Right lobe of liver (tissue), 6 donors: ENCODE data around the gene CHRD. TPM values are rescaled to one million over a fixed set of nuclear protein-coding genes. Genes with fewer than 3 reads are reported as not detected.

Experiments
- ATAC-seq, 4 donors: fragments of 200-7000 bp; cut with Tn5 transposase; one replicate each; pipeline ENCODE4 v1.9.1; 2020; ENCODE audit warnings: mild to moderate bottlenecking in 4 of 4, moderate library complexity in 4 of 4
- DNase-seq, 3 donors: peaks; one replicate each; pipeline ENCODE4 v3.0.0-alpha.2; 2020
- H3K27ac ChIP-seq, 3 donors: fragments of 200-600 bp; one replicate each; pipeline ENCODE4 v1.8.0; 2022
- H3K27me3 ChIP-seq, 2 donors: fragments of 200-600 bp; one replicate each; pipeline ENCODE4 v1.8.0; 2022
- H3K36me3 ChIP-seq, 4 donors: fragments of 200-600 bp; sonication (generic) in 1 of 4; one replicate each; pipeline versions ENCODE4 v1.5.1 to v1.8.0; 2017 to 2022; ENCODE audit warnings: control low read depth in 1 of 4
- H3K4me1 ChIP-seq, 4 donors: fragments of 200-600 bp; sonication (generic) in 1 of 4; one replicate each; pipeline versions ENCODE4 v1.5.1 to v1.8.0; 2017 to 2022; ENCODE audit warnings: control low read depth in 1 of 4
- H3K4me3 ChIP-seq, 3 donors: fragments of 200-600 bp; one replicate each; pipeline ENCODE4 v1.8.0; 2022
- H3K9me3 ChIP-seq, 4 donors: fragments of 200-600 bp; sonication (generic) in 1 of 4; one replicate each; pipeline versions ENCODE4 v1.5.1 to v1.8.0; 2017 to 2022; ENCODE audit warnings: control low read depth in 1 of 4
- POLR2A ChIP-seq: fragments of 450-650 bp; IDR thresholded peaks from one replicate; pipeline ENCODE4 v1.6.1; 2017; ENCODE audit warnings: antibody characterized with exemption, mild to moderate bottlenecking
- WGBS: methylation state at CpG from one replicate; pipeline ENCODE4 v1.1.6; 2018; ENCODE audit warnings: low coverage, low lambda C conversion rate; ENCODE audit not compliant: insufficient coverage; ENCODE audit errors: missing lambda C conversion rate; 5-methylcytosine and 5-hydroxymethylcytosine counted together
- intact Hi-C, 2 donors: fragments of 100-400 bp; cut with DNase I; formaldehyde crosslinking; loops; one replicate each; pipeline versions ENCODE4 v1.11.2 to v1.14.1; 2022
- total RNA-seq, 6 experiments: library from RNA; depleted of rRNA in 2 of 6; stranded (reverse); fragments of >200 nt in 2 of 6; fragmentation: NEBNext Ultra II Directional in 3 of 6; extraction: Animal tissue kit (Norgen Biotek cat#: 25700) in 3 of 6; gene quantifications; one replicate each; pipeline versions ENCODE4 v1.1.0 to v1.2.4, GENCODE V29; 2016 to 2023
- TF ChIP-seq, protein P1 (sequence below), 4 donors: fragments of 200-600 bp in 3 of 4; fragments of 450-650 bp in 1 of 4; IDR thresholded peaks; one replicate each; pipeline versions ENCODE4 v1.5.1 to v1.8.0; 2016 to 2022; ENCODE audit warnings: antibody characterized with exemption in 4 of 4, mild to moderate bottlenecking in 2 of 4
- donor health status: DM: no; HTN: yes; CAD: no.
- donor health status: DM: no; HTN: no; CAD: no.
- donor health status: DM: no; HTN: no; CAD: no.
- donor health status: DM: no; HTN: yes; CAD: no.
- donor health status: DM: no; HTN: yes; CAD: no.

CHRD gene
- total RNA-seq, 6 experiments from 2014 or later = 19.5 to 97.2 (median 64.8) TPM

DNA sequence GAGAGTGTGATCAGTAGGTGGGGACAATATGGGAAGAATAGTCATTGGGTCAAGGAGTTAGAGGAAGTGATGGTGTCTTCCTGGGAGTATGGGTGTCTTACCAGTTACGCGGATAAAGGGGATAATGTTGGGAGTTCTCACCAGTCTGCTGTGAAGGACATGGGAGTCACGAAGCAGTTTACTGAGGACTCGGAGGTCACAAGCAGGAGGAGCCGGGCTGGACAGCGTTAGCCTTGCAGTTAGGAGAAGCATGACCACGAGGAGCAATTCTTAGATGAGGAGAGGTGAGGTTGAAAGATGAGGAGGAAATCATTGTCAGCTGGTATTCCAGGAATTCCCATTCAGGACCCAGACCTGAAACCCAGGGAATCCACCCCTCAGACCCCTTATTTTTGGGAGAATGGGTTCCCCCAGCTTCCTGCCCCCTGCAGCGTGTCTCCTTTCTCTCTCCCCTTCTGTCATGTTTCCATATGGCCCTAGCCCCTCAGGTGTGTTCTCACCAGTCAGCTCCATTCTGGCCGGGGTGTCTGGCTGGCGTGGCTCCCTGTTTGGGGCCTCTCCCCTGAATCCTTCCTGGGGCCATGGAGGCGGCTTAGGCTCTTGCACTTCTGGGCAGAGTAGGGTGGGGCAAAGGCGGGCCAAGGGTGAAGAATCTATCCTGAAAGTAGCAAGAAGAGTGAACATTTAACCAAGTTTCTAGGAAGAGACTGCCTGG lies 4.0 kb upstream of the CHRD start:
- peak overlapping the region in 1 of 3 donors; percentile 91 for H3K27ac ChIP-seq
- H3K27me3 ChIP-seq = no peaks in the 10 kb centered on the region
- peaks cover 0 to 17% (median 0%) of the 10 kb centered on the region in 4 donors for H3K4me1 ChIP-seq
- H3K36me3 ChIP-seq = peaks cover 0 to 30% (median 12%) of the 10 kb centered on the region in 4 donors
- DNase-seq (no peak), ATAC-seq (no peak)
- H3K9me3 ChIP-seq = no peaks in the 10 kb centered on the region
- WGBS = 80% methylated on average over 9 of the region's 12 CpGs
- no peak overlapping the region for H3K4me3 ChIP-seq
- TF ChIP-seq, protein P1, sequence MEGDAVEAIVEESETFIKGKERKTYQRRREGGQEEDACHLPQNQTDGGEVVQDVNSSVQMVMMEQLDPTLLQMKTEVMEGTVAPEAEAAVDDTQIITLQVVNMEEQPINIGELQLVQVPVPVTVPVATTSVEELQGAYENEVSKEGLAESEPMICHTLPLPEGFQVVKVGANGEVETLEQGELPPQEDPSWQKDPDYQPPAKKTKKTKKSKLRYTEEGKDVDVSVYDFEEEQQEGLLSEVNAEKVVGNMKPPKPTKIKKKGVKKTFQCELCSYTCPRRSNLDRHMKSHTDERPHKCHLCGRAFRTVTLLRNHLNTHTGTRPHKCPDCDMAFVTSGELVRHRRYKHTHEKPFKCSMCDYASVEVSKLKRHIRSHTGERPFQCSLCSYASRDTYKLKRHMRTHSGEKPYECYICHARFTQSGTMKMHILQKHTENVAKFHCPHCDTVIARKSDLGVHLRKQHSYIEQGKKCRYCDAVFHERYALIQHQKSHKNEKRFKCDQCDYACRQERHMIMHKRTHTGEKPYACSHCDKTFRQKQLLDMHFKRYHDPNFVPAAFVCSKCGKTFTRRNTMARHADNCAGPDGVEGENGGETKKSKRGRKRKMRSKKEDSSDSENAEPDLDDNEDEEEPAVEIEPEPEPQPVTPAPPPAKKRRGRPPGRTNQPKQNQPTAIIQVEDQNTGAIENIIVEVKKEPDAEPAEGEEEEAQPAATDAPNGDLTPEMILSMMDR (IDR thresholded peaks at IDR 0.05) = no peak
- TF ChIP-seq POLR2A = no peak
- intact Hi-C loops = loop anchor here (10.0 kb wide), 2 partner anchors 89 to 139 kb away; no protein-coding TSS in a partner anchor

- Histone ChIP-seq H3K4me1 (peaks cover 0 to 16% (median 0%) of the 10 kb centered on the region in 4 donors), H3K27me3 (no peaks in the 10 kb centered on the region), H3K9me3 (no peaks in the 10 kb centered on the region), H3K4me3 (peak overlapping the region; percentile 47 to 70 (median 63)), H3K27ac (peak overlapping the region; percentile 82 to 96 (median 91)), H3K36me3 (peaks cover 0 to 30% (median 12%) of the 10 kb centered on the region in 4 donors)
- intact Hi-C loops = loop anchor here (10.0 kb wide), 2 partner anchors 87 to 137 kb away; no protein-coding TSS in a partner anchor
- TF ChIP-seq, protein P1 (IDR thresholded peaks at IDR 0.05) = no peak
- TF ChIP-seq POLR2A = no peak
- whole genome bisulfite sequencing = 23% methylated on average over 5 of the region's 5 CpGs
- DNase-seq = peak in 1 of 3 donors; percentile 19
- peak in 2 of 4 donors; percentile 1 to 2 for ATAC-seq
Observed at GRCh38 chr3:184377374-184377773, 2.5 kb upstream of the CHRD start.

GRCh38 chr3:184377882-184378445 lies 1.9 kb upstream of the CHRD start, which contains the start of gene THPO:
THPO (minus strand) TSS chr3:184378207; CDS start chr3:184376259, 1,948 bp downstream.
- peak; percentile 89 to 95 (median 93) for DNase-seq
- peak within 1 kb of the TSS; percentile 47 to 70 (median 63) for H3K4me3 ChIP-seq
- H3K27ac ChIP-seq = peak within 1 kb of the TSS; percentile 82 to 96 (median 91)
- no peaks in the 10 kb centered on the region for H3K9me3 ChIP-seq
- ATAC-seq = peak; percentile 83 to 91 (median 88)
- H3K4me1 ChIP-seq = peaks cover 0 to 16% (median 0%) of the 10 kb centered on the region in 4 donors
- 31% methylated on average over 7 of the region's 7 CpGs for WGBS
- peaks cover 0 to 26% (median 11%) of the 10 kb centered on the region in 4 donors for H3K36me3 ChIP-seq
- no peaks in the 10 kb centered on the region for H3K27me3 ChIP-seq
- intact Hi-C loops = loop anchor here (10.0 kb wide), 2 partner anchors 87 to 137 kb away; no protein-coding TSS in a partner anchor
- TF ChIP-seq, protein P1 (IDR thresholded peaks at IDR 0.05) = no peak
- peak; percentile 88 for TF ChIP-seq POLR2A

DNA sequence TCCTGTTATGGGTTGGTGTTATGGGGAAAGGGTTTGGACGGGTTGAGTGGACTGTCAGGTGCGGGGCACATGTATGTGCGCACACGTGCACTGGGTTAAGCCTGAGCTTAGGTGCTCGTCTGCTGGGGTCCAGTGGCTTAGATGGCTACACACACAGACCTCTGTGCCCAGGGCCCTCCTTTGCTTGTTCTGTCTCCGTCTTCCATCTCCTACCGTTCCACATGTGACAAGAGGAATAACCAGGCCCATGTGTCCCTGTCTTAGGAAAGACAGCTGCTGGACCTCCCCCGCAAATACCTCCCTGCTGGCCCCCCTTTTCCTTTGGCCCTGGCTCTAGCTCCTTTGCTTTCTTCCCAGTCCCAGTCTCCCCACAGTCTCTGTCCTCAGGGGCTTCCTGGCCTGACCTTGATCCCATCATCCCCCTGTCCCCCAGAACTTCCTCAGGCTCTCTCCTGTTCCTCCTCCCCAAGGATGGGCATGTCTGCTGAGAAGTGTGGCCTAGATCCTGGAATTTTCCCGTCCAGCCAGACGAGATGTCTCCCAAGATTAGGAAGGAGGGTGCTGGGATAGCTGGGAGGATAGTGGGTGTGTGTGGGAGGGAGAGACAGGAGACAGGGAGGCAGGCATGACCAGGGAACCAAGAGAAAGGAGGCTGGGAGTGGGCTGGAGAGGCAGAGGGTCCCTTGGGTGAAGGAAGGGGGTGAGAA lies 1.1 kb upstream of the CHRD start:
- H3K9me3 ChIP-seq = no peaks in the 10 kb centered on the region
- H3K36me3 ChIP-seq = peaks cover 0 to 18% (median 8%) of the 10 kb centered on the region in 4 donors
- peak in 1 of 3 donors; percentile 40 for DNase-seq
- 15% methylated on average over 10 of the region's 10 CpGs for WGBS
- H3K4me3 ChIP-seq = peak overlapping the region; percentile 47 to 70 (median 63)
- peak overlapping the region; percentile 82 to 96 (median 91) for H3K27ac ChIP-seq
- intact Hi-C loops = loop anchor here (10.0 kb wide), 2 partner anchors 86 to 136 kb away; no protein-coding TSS in a partner anchor
- ATAC-seq = peak in 1 of 4 donors; percentile 3
- H3K27me3 ChIP-seq = no peaks in the 10 kb centered on the region
- no peak for TF ChIP-seq POLR2A
- TF ChIP-seq, protein P1 (IDR thresholded peaks at IDR 0.05) = no peak
- H3K4me1 ChIP-seq = peaks cover 0 to 16% (median 0%) of the 10 kb centered on the region in 4 donors
